Loucy (cell line): ENCODE results near the gene DCST1.

Source experiments
- CTCF ChIP-seq: fragments of 200-600 bp; sonication (generic); conservative IDR thresholded peaks from 2 replicates; pipeline ENCODE4 v1.5.1; 2014; ENCODE audit warnings: mild to moderate bottlenecking, antibody characterized with exemption, low read length
- EZH2phosphoT487 ChIP-seq: fragments of 200-600 bp; IDR thresholded peaks from 2 replicates; pipeline ENCODE4 v1.6.1; 2018; ENCODE audit warnings: antibody characterized with exemption, mild to moderate bottlenecking, moderate library complexity, borderline replicate concordance

- TF ChIP-seq CTCF (no peak), EZH2phosphoT487 (no peak)
These were observed 16.3 kb downstream of the DCST1 start for GRCh38 chr1:155049651-155050559.
